Activated T-cell treated with anti-CD3 and anti-CD28 coated beads for 4 hours (primary cell): ENCODE results near the gene DNAAF8.

Experiments
- DNase-seq: peaks from one replicate; pipeline ENCODE4 v3.0.0-alpha.2; 2020

DNAAF8 gene

DNA sequence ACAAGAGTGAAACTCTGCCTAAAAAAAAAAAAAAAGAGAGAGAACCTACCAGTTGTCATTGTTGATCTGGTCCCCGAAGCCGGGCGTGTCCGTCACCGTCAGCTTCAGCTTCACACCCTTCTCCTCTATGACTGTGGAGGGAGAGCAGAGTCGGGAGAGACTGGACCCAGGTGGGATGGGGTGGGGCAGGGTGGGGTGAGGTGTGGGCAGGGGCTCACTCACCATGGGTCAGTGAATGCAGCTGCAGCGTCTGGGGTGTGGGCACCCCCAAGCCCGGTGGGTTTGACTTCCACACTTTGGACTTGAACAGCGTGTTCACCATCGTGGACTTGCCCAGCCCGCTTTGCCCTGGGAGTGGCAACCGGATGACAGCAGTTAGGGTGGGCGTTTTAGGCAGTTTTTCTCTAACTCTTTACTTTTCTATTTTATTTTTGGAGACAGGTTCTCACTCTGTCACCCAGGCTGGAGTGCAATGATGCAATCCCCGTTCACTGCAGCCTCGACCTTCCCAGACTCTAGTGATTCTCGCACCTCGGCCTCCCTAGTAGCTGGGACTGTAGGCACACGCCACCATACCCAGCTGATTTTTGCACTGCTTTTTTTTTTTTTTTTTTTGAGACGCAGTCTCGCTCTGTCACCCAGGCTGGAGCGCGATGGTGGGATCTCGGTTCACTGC, 51.6 kb downstream of the DNAAF8 start:
- no peak for DNase-seq

DNA sequence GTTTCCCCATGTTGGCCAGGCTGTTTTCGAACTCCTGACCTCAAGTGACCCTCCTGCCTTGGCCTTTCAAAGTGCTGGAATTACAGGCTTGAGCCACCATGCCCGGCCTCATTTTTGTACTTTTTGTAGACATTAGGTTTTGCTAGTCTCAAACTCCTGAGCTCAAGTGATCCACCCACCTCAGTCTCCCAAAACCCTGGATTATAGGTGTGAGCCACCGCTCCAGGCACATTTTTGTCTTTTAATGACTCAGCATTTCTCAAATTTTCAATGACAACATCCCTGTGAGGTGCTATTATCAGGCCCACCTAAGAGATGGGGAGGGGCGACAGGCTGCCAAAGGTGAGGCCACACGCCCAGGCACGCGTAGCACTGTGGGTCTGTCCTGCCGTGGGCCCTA, 52.7 kb downstream of the DNAAF8 start:
- DNase-seq, result no peak

DNA sequence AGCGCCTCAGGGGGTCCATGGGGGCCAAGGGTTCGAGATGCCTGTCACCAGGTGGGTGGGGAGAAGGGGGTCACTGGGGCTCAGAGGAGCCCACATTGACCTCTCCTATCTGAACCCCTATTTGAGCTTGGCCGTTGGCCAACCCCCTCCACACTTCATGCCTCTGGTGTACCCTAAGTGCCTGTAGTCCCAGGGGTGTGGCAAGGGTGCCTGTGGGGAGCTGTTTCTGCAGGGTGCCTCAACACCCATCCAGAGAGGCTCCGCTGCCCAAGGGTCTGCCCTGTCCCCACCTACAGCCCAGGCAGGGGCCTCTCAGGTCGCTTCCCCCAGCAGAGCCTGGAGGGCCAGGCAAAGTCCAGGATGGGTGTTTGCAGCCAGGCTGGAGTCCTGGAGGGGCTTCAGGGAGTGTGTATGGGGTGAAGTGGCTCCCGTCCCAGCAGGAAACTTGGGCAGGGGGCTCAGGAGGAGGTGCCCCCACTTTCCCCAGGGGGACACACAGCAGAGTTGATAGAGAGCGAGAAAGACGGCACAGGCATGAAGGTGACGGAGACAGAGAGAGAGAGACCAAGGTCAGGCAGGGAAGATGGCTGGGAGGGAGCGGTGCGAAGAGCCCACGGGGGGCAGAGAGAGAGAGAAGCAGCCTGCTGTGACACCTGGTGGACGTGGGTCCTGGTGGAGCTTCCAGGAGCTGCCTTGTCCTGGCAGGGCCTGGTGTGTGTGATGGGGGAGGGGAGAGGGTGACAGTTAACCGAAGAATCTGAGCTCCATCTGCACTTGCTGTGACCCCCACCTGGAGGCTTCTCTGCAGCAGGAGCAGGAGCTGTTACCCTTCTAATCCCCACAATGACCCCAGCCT, 53.5 kb downstream of the DNAAF8 start, which contains the start of gene SEPTIN12:
Gene SEPTIN12, minus strand, starts transcription at position 719 of the 856 bp plus-strand sequence. Its CDS starts 700 bp downstream, at position 19.
- DNase-seq, result no peak

DNA sequence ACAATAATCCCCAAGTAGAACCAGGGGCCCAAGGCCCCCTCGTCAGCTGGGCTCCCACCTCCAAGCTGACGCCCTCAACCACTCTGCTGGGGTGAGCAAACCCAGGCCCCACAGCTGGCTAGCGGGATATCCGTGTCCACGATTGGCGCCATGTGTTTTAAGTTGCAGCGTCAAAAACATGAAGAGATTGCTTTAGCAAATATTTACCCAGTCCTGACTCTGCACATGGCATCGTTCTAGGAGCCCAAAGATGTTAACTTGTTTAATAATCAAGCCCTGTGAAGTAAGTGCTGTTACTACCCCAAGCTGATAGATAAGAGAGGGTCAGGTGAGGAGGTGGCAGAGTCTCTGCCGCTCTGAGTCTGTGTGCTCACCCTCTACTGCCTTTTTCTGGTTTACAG, 54.2 kb downstream of the DNAAF8 start:
- no peak for DNase-seq

DNA sequence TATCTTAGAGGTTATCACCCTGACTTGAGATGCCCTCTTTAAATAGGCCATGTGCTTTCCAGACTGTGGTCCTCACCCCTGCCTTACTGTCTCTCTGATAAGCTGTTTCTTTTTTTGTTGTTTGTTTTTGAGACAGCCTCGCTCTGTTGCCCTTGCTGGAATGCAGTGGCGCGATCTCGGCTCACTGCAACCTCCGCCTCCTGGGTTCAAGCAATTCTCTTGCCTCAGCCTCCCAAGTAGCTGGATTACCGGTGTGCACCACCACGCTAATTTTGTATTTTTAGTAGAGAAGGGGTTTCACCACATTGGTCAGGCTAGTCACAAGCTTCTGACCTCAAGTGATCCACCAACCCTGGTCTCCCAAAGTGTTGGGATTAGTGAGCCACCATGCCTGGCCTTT, 54.6 kb downstream of the DNAAF8 start:
- DNase-seq, result no peak

DNA sequence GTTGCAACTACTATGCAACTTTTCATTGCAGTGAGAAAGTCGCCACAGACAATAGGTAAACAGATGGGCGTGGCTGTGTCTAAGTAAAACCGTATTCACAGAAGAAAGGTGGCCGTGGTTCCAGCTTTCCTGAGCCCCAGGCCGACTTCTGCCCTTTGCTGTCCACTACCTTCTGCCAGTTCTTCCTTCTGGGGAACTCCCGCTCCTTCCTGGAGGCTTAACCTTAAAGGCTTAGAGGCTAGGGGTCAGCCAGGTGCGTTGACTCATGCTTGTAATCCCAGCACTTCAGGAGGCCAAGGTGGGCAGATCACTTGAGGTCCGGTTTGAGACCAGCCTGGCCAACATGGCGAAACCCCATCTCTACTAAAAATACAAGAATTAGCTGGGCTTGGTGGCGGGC, 55.9 kb downstream of the DNAAF8 start:
- DNase-seq, result no peak

DNA sequence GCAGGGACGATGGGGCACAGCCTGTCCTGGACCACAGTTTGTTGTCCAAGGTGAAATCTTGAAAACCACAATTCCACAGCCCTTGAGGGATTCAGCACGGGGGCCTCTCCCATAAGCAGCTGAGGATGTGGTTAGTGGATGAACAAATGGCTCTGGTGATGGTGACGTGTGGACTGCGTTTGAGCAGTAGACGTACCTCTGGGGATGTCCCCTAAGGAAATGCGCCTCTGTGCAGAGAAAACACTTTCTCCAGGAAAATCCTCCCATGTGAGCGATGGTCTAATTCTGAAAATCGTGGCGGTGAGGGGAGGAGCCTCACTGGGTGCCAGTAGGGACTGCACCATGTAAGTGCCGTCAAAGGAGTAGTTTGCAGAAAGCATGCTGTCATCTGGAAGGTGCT, 56.5 kb downstream of the DNAAF8 start:
- no peak for DNase-seq

DNA sequence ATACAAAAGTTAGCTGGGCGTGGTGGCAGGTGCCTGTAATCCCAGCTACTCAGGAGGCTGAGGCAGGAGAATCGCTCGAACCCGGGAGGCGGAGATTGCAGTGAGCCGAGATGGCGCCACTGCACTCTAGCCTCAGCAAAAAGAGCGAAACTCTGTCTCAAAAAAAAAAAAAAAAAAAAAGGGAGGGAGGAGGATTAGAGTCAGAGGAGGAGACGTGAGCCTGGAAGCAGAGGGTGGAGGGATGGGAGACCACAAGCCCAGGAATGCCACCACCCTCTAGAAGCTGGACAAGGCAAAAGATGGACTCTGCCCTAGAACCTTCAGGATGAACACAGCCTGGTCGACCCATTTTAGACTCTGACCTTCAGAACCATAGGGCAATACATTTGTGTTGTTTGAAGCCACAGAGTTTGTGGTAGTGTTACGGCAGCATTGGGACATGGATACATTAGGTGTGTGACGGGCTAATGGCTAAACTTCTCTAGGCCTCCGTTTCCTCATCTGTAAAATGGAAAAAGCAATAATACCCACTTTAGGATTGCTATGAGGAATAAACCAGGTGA, 58.7 kb downstream of the DNAAF8 start:
- no peak for DNase-seq

DNA sequence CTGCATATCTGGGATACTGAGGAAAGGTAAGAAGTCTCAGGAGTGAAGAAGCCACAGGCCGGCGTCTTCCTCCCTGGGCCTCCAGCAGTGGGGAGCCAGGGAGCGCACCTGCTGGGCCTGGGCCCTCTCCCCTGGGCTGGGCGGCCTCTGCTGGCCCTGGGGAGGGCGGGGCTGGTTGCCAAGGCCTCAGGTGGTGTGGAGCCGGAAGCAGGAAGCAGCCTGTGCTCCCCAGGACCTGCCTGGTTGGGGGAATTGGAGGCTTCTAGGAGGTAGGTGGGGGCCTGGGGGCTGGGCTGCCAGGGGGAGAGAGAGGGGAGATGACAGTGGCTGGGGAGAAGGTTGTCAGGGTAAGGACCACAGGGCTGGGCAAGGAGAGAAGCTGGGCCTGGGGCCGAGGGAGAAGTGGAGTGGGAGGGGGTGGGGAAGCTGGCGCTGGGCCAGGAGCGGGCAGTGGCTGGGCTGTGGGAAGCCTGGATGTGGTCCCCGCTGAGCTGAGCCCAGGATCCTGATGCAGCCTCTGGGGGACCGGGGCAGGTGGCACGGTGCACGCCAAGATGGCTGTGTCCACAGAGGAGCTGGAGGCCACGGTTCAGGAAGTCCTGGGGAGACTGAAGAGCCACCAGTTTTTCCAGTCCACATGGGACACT, 61.0 kb downstream of the DNAAF8 start, which contains the start of gene SMIM22:
Gene SMIM22, plus strand, starts transcription at position 189 of the 647 bp plus-strand sequence. Its CDS starts 366 bp downstream, at position 555.
- no peak for DNase-seq

DNA sequence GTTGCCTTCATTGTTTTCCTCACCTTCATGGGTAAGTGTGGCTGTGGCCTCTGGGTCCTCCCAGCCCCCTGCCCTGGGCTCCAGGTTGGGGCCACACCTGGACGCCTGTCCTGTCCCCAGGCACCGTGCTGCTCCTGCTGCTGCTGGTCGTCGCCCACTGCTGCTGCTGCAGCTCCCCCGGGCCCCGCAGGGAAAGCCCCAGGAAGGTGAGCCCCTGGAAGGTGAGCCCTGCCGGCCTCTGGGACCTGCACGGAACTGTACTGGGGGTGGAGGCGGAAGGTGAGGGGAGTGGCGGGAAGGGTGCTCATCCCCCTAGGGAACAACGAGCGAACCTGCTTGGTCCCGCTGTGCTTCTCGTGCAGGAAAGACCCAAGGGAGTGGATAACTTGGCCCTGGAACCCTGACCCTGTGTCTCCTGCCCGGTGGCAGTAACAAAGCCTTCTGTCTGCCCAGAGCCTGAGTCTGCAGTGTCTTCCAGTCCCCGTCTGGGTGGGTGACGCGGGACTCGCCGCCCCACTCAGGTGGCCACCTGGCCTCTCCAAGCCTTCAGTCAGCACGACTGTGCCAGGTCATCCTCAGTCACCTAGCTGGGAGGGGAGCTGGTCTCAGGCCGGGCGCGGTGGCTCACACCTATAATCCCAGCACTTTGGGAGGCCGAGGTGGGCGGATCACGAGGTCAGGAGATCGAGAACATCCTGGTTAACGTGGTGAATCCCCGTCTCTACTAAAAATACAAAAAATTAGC, 61.7 kb downstream of the DNAAF8 start:
- DNase-seq, result no peak

DNA sequence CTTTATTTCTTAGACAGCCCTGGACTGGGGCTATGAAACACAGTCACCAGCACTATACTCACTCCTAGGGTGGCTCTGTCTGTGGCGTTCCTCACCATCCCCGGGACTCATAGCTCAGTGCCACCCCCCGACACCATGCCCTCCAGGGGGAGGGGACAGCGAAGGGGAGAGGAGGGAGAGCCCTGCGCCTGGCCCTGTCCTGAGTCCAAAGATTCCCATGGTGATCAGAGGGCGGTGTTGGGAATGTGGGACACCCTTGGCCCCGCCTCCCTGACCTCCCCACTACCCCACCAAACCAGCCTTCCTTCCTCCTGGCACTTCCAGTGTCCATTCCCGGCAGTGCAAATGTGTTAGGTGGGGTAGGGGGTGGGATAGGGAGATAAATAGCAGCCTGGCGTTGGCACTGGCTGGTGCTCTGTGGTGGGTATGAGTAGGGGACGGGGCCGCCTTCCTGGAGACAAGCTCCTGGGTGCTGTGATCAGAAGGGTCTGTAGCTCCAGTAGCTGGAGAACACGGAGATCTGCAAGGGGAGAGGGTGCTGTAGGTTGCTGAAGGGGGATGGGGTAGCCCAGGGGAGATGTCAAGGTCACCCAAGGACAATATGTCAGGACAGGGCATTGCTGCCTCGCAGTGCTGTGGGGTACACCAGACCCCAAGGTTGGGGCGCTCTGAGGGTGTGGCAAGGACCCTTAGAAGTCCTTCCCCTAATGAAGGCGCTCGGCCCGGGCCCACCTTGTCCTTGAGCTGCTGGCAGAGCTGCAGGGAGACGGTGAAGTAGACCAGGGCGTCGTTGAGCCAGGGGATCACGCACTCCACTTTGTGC, 62.9 kb downstream of the DNAAF8 start:
- DNase-seq, result no peak

DNA sequence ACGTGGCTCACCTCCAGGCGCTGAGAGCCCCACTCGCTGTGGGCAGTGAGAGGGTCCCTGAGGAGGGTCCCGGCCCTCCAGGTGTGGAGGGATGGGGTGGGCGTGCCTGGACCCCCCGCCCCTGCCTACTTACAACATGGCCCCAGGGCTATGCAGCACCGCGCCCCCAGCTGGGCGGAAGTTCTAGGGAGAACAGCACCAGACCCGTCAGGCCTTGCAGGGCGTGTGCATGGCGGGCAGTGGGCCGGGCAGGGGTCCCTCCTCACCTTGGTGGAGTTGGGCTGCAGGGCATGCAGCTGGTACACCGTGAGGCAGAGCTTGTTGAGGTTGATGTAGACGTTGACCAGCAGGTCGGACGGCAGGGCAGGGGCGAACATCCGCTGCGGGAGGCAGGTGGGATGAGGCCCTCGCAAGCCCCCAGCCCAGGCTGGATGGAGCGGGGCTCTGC, 63.5 kb downstream of the DNAAF8 start:
- no peak for DNase-seq

DNA sequence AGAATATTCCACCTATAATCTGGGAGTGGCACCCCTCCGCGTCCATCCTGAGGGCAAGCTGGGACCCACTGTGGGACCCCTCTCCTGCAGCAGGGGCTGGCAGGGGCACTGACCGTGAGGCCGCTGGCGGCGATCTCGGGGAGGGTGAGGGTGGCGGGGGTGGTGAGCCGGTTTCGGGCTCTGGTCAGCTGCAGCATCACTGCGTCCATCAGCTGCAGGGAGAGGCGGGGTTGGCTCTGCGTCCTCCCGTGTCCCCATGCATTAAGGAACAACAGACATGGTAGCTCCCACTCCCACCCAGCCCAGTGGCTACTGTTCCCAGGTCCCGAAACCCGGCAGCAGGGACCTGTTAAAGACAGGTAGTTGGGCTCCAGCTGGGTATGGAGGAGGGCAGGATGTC, 64.1 kb downstream of the DNAAF8 start:
- DNase-seq, result no peak
